IMR-90 (cell line): Measurements from ENCODE around the gene RRP1B.

Experiments
- BHLHE40 ChIP-seq: fragments of 150-350 bp; IDR thresholded peaks from 2 replicates; pipeline ENCODE4 v1.6.1; 2016; ENCODE audit warnings: mild to moderate bottlenecking, low read depth, low read length
- FOS ChIP-seq: fragments of 150-350 bp; IDR thresholded peaks from 2 replicates; pipeline ENCODE4 v1.6.1; 2016; ENCODE audit warnings: low read depth, low read length
- MAFK ChIP-seq: IDR thresholded peaks from 2 replicates; pipeline ENCODE4 v1.6.1; 2012; ENCODE audit warnings: low read depth, low read length, improper control_type of control experiment
- MAZ ChIP-seq: IDR thresholded peaks from 2 replicates; pipeline ENCODE4 v1.6.1; 2012; ENCODE audit warnings: low read depth, mild to moderate bottlenecking, low read length, improper control_type of control experiment, moderate library complexity, borderline replicate concordance
- POLR2A ChIP-seq: IDR thresholded peaks from 2 replicates; pipeline ENCODE4 v1.6.1; 2012; ENCODE audit warnings: mild to moderate bottlenecking, low read depth, low read length
- RAD21 ChIP-seq: IDR thresholded peaks from 2 replicates; pipeline ENCODE4 v1.6.1; 2012; ENCODE audit warnings: low read length, improper control_type of control experiment
- RCOR1 ChIP-seq: IDR thresholded peaks from 2 replicates; pipeline ENCODE4 v1.6.1; 2012; ENCODE audit warnings: mild to moderate bottlenecking, low read length, improper control_type of control experiment; ENCODE audit not compliant: insufficient replicate concordance
- RFX5 ChIP-seq: IDR thresholded peaks from 2 replicates; pipeline ENCODE4 v1.8.0; 2012; ENCODE audit warnings: low read depth, mild to moderate bottlenecking, low read length, moderate library complexity
- SMC3 ChIP-seq: fragments of 150-350 bp; IDR thresholded peaks from 2 replicates; pipeline ENCODE4 v1.6.1; 2016; ENCODE audit warnings: low read depth, mild to moderate bottlenecking, antibody characterized with exemption, low read length, moderate library complexity
- TF ChIP-seq, protein P1 (sequence below): conservative IDR thresholded peaks from 2 replicates; pipeline ENCODE4 v1.5.1; 2012; ENCODE audit warnings: mild to moderate bottlenecking, low read depth, low read length, improper control_type of control experiment
- TF ChIP-seq, protein P2 (sequence below): fragments of 150-350 bp; IDR thresholded peaks from 2 replicates; pipeline ENCODE4 v1.6.1; 2016; ENCODE audit warnings: low read depth, mild to moderate bottlenecking, low read length, moderate library complexity, borderline replicate concordance

DNA sequence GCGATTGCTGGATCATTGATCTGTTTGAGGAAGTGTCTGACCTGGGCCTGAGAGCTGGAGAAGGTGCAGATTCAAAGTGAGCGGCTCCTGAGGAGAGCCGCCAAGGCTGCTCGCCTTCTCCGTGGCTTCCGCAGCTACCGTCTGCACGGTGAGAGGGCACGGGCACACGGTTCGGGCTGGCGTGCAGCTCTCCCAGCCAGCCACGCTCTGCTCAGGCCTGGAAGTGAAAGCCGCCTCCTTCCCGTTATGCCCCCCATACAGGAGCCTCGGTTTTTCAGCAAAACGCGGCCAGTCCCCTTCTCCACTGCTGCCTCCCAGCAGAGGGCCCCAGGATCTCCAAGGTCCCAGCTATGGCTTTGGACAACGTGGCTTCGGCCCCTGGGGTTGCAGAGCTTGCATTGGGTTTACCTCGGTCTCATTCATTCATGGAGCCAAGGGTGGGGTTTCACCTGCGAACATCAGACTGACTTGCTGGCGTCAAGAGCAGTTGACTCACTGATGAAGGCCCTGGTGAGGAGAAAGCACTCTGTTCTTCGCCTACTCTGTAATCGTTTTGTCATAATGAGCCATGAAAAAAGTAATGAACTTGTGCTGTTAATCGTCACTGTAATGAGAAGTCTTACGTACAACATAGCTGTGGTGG is 35.2 kb downstream of the RRP1B start:
- TF ChIP-seq POLR2A (no peak), RAD21 (no peak), FOS (no peak), MAFK (no peak), RFX5 (no peak), BHLHE40 (no peak), MAZ (no peak), SMC3 (no peak), RCOR1 (no peak)
- TF ChIP-seq, protein P1, sequence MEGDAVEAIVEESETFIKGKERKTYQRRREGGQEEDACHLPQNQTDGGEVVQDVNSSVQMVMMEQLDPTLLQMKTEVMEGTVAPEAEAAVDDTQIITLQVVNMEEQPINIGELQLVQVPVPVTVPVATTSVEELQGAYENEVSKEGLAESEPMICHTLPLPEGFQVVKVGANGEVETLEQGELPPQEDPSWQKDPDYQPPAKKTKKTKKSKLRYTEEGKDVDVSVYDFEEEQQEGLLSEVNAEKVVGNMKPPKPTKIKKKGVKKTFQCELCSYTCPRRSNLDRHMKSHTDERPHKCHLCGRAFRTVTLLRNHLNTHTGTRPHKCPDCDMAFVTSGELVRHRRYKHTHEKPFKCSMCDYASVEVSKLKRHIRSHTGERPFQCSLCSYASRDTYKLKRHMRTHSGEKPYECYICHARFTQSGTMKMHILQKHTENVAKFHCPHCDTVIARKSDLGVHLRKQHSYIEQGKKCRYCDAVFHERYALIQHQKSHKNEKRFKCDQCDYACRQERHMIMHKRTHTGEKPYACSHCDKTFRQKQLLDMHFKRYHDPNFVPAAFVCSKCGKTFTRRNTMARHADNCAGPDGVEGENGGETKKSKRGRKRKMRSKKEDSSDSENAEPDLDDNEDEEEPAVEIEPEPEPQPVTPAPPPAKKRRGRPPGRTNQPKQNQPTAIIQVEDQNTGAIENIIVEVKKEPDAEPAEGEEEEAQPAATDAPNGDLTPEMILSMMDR, result no peak
- TF ChIP-seq, protein P2, sequence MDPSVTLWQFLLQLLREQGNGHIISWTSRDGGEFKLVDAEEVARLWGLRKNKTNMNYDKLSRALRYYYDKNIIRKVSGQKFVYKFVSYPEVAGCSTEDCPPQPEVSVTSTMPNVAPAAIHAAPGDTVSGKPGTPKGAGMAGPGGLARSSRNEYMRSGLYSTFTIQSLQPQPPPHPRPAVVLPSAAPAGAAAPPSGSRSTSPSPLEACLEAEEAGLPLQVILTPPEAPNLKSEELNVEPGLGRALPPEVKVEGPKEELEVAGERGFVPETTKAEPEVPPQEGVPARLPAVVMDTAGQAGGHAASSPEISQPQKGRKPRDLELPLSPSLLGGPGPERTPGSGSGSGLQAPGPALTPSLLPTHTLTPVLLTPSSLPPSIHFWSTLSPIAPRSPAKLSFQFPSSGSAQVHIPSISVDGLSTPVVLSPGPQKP, result no peak
